ENCODE measurements around the gene LIX1.
A peak's percentile ranks its signal among the peaks of the same experiment; 100 is the strongest.
"Not testable (repeated sequence)": the region's sequence is repeated elsewhere in the genome, so short reads cannot be mapped to it uniquely, and the experiment has no call there.

The LIX1 gene

GRCh38 chr5:97142521-97143254, at the start of gene LIX1:
LIX1 (minus strand) TSS chr5:97142611; CDS start chr5:97142576, 35 bp downstream.
- no peak within 1 kb of the TSS for H3K27ac ChIP-seq
- CTCF ChIA-PET, result interaction anchor here (0.6 to 1.0 kb wide), 6 partner anchors 10 to 655 kb away, joined by 3 to 4 read pairs (median 3); no protein-coding TSS in a partner anchor
- peak; percentile 66 for TF ChIP-seq CTCF (conservative IDR thresholded peaks at IDR 0.05; ENCODE audit: low read depth)
- peak; percentile 73 for DNase-seq (ENCODE audit: low spot score)
- POLR2A ChIA-PET (ENCODE audit: low non-redundant PET), result no interaction called here

- H3K27ac ChIP-seq, result no peak overlapping the region
- CTCF ChIA-PET, result no interaction called here
- no peak for TF ChIP-seq CTCF (conservative IDR thresholded peaks at IDR 0.05; ENCODE audit: low read depth)
- POLR2A ChIA-PET (ENCODE audit: low non-redundant PET), result no interaction called here
- no peak for DNase-seq (ENCODE audit: low spot score)
These were observed 49.5 kb upstream of the LIX1 start for GRCh38 chr5:97191893-97192292.

GRCh38 chr5:97189523-97189922, 47.1 kb upstream of the LIX1 start:
- CTCF ChIA-PET; H3K27ac ChIP-seq; DNase-seq (ENCODE audit: low spot score); POLR2A ChIA-PET (ENCODE audit: low non-redundant PET): not testable (repeated sequence)

- peak overlapping the region; percentile 88 for H3K27ac ChIP-seq
- DNase-seq (ENCODE audit: low spot score), result no peak
- POLR2A ChIA-PET (ENCODE audit: low non-redundant PET), result interaction anchor here (0.6 kb wide), 1 partner anchor 1098 kb away, joined by 7 read pairs; no protein-coding TSS in a partner anchor
- CTCF ChIA-PET, result interaction anchor here (0.6 to 0.7 kb wide), 5 partner anchors 8 to 1728 kb away, joined by 3 to 6 read pairs (median 3); no protein-coding TSS in a partner anchor
- no peak for TF ChIP-seq CTCF (conservative IDR thresholded peaks at IDR 0.05; ENCODE audit: low read depth)
These were observed 41.5 kb upstream of the LIX1 start for GRCh38 chr5:97183930-97184213.

- CTCF ChIA-PET, result interaction anchor here (0.7 kb wide), 4 partner anchors 558 to 1728 kb away, joined by 3 to 6 read pairs (median 3); no protein-coding TSS in a partner anchor
- POLR2A ChIA-PET (ENCODE audit: low non-redundant PET), result interaction anchor here (0.5 to 0.6 kb wide), 3 partner anchors 180 to 1137 kb away, joined by 4 to 7 read pairs (median 4); no protein-coding TSS in a partner anchor
- H3K27ac ChIP-seq, result peak within 1 kb of the TSS; percentile 88
- peak; percentile 98 for DNase-seq (ENCODE audit: low spot score)
- TF ChIP-seq CTCF (conservative IDR thresholded peaks at IDR 0.05; ENCODE audit: low read depth), result no peak
These were observed 40.9 kb upstream of the LIX1 start, which contains the start of gene RIOK2 for GRCh38 chr5:97183100-97183929. RIOK2 (minus strand) TSS chr5:97183247; CDS start chr5:97183191, 56 bp downstream.

- peak overlapping the region; percentile 88 for H3K27ac ChIP-seq
- DNase-seq (ENCODE audit: low spot score), result peak; percentile 38
- TF ChIP-seq CTCF (conservative IDR thresholded peaks at IDR 0.05; ENCODE audit: low read depth), result no peak
- ChIA-PET POLR2A (ENCODE audit: low non-redundant PET) (interaction anchor here (0.5 kb wide), 1 partner anchor 179 kb away, joined by 4 read pairs; no protein-coding TSS in a partner anchor), CTCF (interaction anchor here (0.6 to 1.1 kb wide), 2 partner anchors 1079 to 1586 kb away, joined by 3 to 7 read pairs; no protein-coding TSS in a partner anchor)
These were observed 40.2 kb upstream of the LIX1 start for GRCh38 chr5:97182571-97183099.
